Aorta (tissue), 4 donors: Measurements from ENCODE around the gene CLPSL2. TPM values are rescaled to one million over a fixed set of nuclear protein-coding genes. Genes with fewer than 3 reads are reported as not detected.

Experiments
- polyA plus RNA-seq, 2 donors: library from polyadenylated mRNA; stranded (reverse); fragments of 200-250 nt; gene quantifications; one replicate each; pipeline ENCODE4 v1.2.3, GENCODE V29; 2013
- total RNA-seq, 2 donors: library from RNA; stranded (reverse); fragmentation: NEBNext Ultra II Directional; extraction: Animal tissue kit (Norgen Biotek cat#: 25700); gene quantifications; one replicate each; pipeline ENCODE4 v1.2.1, GENCODE V29; 2021
- donor health status: healthy with polysubstance abuse.
- donor health status: Bipolar disorder and iron deficiency.
- donor health status: DM: no; HTN: no; CAD: no.
- donor health status: DM: yes; HTN: yes; CAD: no.

CLPSL2 gene
- total and polyA plus RNA-seq, 4 donors = not detected

Other genes starting within 250 kb of the CLPSL2 start
- 10 to 100 TPM; 25.1 to 96.1 TPM for gene FKBP5, start 87.7 kb upstream of the CLPSL2 start, total RNA-seq
- 100 to 1,000 TPM in 1 of 2 donors, 10 to 100 TPM in 1; 79.2 to 102 TPM for gene FKBP5, start 87.7 kb upstream of the CLPSL2 start, polyA plus RNA-seq
- gene ARMC12, start 39.6 kb upstream of the CLPSL2 start, total RNA-seq = 1 to 10 TPM in 1 of 2 donors, under 1 TPM in 1; 0.52 to 1.4 TPM
- gene ARMC12, start 39.6 kb upstream of the CLPSL2 start, polyA plus RNA-seq = 1 to 10 TPM in 1 of 2 donors, under 1 TPM in 1; 0.25 to 6.4 TPM
- not detected for gene CLPSL1, start 4.4 kb downstream of the CLPSL2 start, total RNA-seq
- gene CLPSL1, start 4.4 kb downstream of the CLPSL2 start, polyA plus RNA-seq = not detected
- 1 to 10 TPM; 2.7 to 3.2 TPM for gene CLPS, start 20.7 kb downstream of the CLPSL2 start, total RNA-seq
- 1 to 10 TPM; 3.5 to 7.9 TPM for gene CLPS, start 20.7 kb downstream of the CLPSL2 start, polyA plus RNA-seq
- gene LHFPL5, start 28.8 kb downstream of the CLPSL2 start, total RNA-seq = not detected
- gene LHFPL5, start 28.8 kb downstream of the CLPSL2 start, polyA plus RNA-seq = not detected
- gene SRPK1, start 144.5 kb downstream of the CLPSL2 start, total RNA-seq = 10 to 100 TPM; 26.1 to 29.7 TPM
- 10 to 100 TPM in 1 of 2 donors, 1 to 10 TPM in 1; 9.7 to 14.8 TPM for gene SRPK1, start 144.5 kb downstream of the CLPSL2 start, polyA plus RNA-seq
- under 1 TPM; 0.26 to 0.33 TPM for gene SLC26A8, start 248.0 kb downstream of the CLPSL2 start, total RNA-seq
- not detected for gene SLC26A8, start 248.0 kb downstream of the CLPSL2 start, polyA plus RNA-seq